ENCODE measurements around the gene INPP5J.
"Not testable (repeated sequence)": the region's sequence is repeated elsewhere in the genome, so short reads cannot be mapped to it uniquely, and the experiment has no call there.

Gene INPP5J

DNA sequence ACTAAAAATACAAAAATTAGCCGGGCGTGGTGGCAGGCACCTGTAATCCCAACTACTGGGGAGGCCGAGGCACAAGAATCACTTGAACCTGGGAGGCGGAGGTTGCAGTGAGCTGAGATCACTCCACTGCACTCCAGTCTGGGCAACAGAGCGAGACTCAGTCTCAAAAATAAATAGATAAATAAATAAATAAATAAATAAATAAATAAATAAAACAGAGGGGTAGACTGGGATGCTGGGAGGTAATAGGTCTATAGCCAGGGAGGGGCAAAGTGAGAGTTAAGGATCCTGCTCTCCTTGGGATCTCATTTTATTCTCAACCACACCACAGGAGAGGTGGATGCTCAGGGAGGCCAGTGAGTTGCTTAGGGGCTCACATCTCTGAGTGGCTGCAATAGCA, 25.2 kb upstream of the INPP5J start:
- Histone ChIP-seq H3K4me3 (ENCODE audit: low read depth in 1 of 2, low read length in 2 of 2) (peak overlapping the region in 1 of 2 donors; percentile 42), H3K4me1 (ENCODE audit: insufficient read depth, low read length) (peaks cover 65% of the 10 kb centered on the region), H3K27ac (ENCODE audit: low read depth, low read length) (peak overlapping the region; percentile 88), H3K36me3 (ENCODE audit: insufficient read depth, low read length) (peaks cover 89% of the 10 kb centered on the region), H3K9ac (ENCODE audit: low read length) (peak overlapping the region; percentile 75)
- H3K9me3 ChIP-seq (ENCODE audit: low read length); H3K27me3 ChIP-seq (ENCODE audit: control insufficient read depth in 1 of 2, insufficient read depth in 2 of 2, low read length in 2 of 2): not testable (repeated sequence)

DNA sequence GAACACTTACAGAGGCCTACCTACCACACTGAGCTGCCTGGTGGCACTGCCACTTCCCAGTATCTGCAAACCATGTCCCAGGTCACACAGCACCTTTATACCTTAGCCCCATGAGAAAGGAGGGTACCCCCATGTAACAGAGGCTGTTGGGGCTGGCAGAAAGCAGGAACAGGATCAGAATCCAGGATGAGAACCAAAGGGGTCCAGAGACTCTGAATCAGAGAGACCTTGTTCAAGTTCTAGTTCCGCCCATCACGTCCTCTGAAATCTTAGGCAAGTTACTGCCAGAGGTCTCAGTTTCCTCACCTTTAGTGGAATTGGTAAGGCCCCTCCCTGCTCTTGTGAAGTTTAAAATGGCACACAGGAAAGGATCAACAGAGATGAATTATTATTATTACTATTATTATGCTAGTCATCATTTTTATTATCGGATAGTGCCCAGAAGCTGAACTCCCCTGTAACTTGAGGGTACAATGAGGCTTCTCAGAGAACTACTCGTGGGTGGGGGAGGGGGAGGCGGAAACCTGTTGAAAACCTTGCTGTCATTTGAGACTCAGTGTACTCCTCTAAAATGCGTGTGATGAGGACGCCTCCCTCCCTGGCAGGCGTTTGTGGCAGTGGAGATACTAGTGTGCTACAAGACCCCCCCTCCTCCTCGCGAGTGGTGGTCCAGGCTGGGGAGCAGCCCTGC, 24.7 kb upstream of the INPP5J start:
- Histone ChIP-seq H3K27me3 (ENCODE audit: control insufficient read depth in 1 of 2, insufficient read depth in 2 of 2, low read length in 2 of 2) (no peaks in the 10 kb centered on the region), H3K9me3 (ENCODE audit: low read length) (no peaks in the 10 kb centered on the region), H3K9ac (ENCODE audit: low read length) (peak overlapping the region; percentile 65), H3K4me3 (ENCODE audit: low read depth in 1 of 2, low read length in 2 of 2) (peak overlapping the region; percentile 8 to 42), H3K36me3 (ENCODE audit: insufficient read depth, low read length) (peaks cover 88% of the 10 kb centered on the region), H3K4me1 (ENCODE audit: insufficient read depth, low read length) (peaks cover 70% of the 10 kb centered on the region), H3K27ac (ENCODE audit: low read depth, low read length) (peak overlapping the region; percentile 88)

- peak overlapping the region; percentile 88 for H3K27ac ChIP-seq (ENCODE audit: low read depth, low read length)
Measured at GRCh38 chr22:31098632-31099110, 24.1 kb upstream of the INPP5J start.

DNA sequence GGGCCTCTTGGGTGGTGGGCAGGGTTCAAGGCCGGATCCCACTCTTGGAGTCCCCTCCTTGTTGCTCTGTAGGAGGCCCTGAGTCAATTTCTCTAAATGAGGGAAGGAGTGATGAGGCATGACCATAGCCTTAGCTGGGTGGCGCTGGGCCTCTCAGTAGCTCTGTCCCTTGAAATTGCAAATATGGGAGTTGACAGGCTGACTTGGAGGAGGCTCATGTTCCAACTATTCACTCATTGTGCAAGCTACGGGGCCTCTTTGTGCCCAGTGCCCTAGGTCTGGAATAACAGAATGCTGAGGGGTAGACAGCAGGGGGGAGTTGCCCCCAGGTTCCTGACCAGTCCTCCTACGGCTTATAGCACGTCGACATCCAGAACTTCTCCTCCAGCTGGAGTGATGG, 23.4 kb upstream of the INPP5J start:
- Histone ChIP-seq H3K36me3 (ENCODE audit: insufficient read depth, low read length) (peaks cover 88% of the 10 kb centered on the region), H3K9me3 (ENCODE audit: low read length) (no peaks in the 10 kb centered on the region), H3K27me3 (ENCODE audit: control insufficient read depth in 1 of 2, insufficient read depth in 2 of 2, low read length in 2 of 2) (no peaks in the 10 kb centered on the region), H3K27ac (ENCODE audit: low read depth, low read length) (peak overlapping the region; percentile 88), H3K4me3 (ENCODE audit: low read depth in 1 of 2, low read length in 2 of 2) (peak overlapping the region in 1 of 2 donors; percentile 38), H3K9ac (ENCODE audit: low read length) (peak overlapping the region; percentile 8), H3K4me1 (ENCODE audit: insufficient read depth, low read length) (peaks cover 83% of the 10 kb centered on the region)

More at GRCh38 chr22:31098632-31099110, 24.1 kb upstream of the INPP5J start:
- peaks cover 75% of the 10 kb centered on the region for H3K4me1 ChIP-seq (ENCODE audit: insufficient read depth, low read length)
- peaks cover 92% of the 10 kb centered on the region for H3K36me3 ChIP-seq (ENCODE audit: insufficient read depth, low read length)
- peak overlapping the region; percentile 65 for H3K9ac ChIP-seq (ENCODE audit: low read length)
- no peaks in the 10 kb centered on the region for H3K27me3 ChIP-seq (ENCODE audit: control insufficient read depth in 1 of 2, insufficient read depth in 2 of 2, low read length in 2 of 2)
- H3K4me3 ChIP-seq (ENCODE audit: low read depth in 1 of 2, low read length in 2 of 2), result peak overlapping the region; percentile 8 to 42
- no peaks in the 10 kb centered on the region for H3K9me3 ChIP-seq (ENCODE audit: low read length)

GRCh38 chr22:31099841-31100761, 22.7 kb upstream of the INPP5J start:
- Histone ChIP-seq H3K9ac (ENCODE audit: low read length) (peak overlapping the region; percentile 8), H3K9me3 (ENCODE audit: low read length) (no peaks in the 10 kb centered on the region), H3K27me3 (ENCODE audit: control insufficient read depth in 1 of 2, insufficient read depth in 2 of 2, low read length in 2 of 2) (no peaks in the 10 kb centered on the region), H3K36me3 (ENCODE audit: insufficient read depth, low read length) (peaks cover 85% of the 10 kb centered on the region), H3K4me3 (ENCODE audit: low read depth in 1 of 2, low read length in 2 of 2) (no peak overlapping the region), H3K27ac (ENCODE audit: low read depth, low read length) (peak overlapping the region; percentile 80), H3K4me1 (ENCODE audit: insufficient read depth, low read length) (peaks cover 80% of the 10 kb centered on the region)

GRCh38 chr22:31100762-31101525, 21.8 kb upstream of the INPP5J start:
- Histone ChIP-seq H3K9me3 (ENCODE audit: low read length) (no peaks in the 10 kb centered on the region), H3K36me3 (ENCODE audit: insufficient read depth, low read length) (peaks cover 84% of the 10 kb centered on the region), H3K4me3 (ENCODE audit: low read depth in 1 of 2, low read length in 2 of 2) (no peak overlapping the region), H3K9ac (ENCODE audit: low read length) (no peak overlapping the region), H3K27ac (ENCODE audit: low read depth, low read length) (peak overlapping the region; percentile 80), H3K4me1 (ENCODE audit: insufficient read depth, low read length) (peaks cover 78% of the 10 kb centered on the region), H3K27me3 (ENCODE audit: control insufficient read depth in 1 of 2, insufficient read depth in 2 of 2, low read length in 2 of 2) (no peaks in the 10 kb centered on the region)

- peak overlapping the region; percentile 85 for H3K27ac ChIP-seq (ENCODE audit: low read depth, low read length)
Measured at GRCh38 chr22:31102441-31103081, 20.2 kb upstream of the INPP5J start.

DNA sequence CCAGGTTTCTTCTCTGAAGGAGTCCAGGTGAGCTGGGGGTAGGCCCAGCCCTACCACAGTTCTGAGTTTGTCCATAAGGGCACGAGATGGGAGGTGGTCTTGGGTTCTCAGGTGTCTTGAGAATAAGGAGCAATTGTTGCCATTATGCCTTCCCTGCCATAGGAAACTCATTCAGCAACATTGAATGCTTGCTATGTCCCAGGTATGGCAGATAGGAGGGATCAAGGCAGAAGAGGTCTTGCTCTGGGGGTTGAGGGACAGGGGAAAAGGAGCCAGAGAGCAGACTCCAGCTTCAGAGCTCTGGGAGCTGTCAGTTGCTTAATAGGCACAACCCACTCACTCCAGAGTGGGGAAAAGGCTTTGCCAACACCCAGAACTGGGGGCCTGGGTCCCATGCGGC, 19.7 kb upstream of the INPP5J start:
- H3K36me3 ChIP-seq (ENCODE audit: insufficient read depth, low read length), result peaks cover 63% of the 10 kb centered on the region
- no peaks in the 10 kb centered on the region for H3K27me3 ChIP-seq (ENCODE audit: control insufficient read depth in 1 of 2, insufficient read depth in 2 of 2, low read length in 2 of 2)
- H3K9ac ChIP-seq (ENCODE audit: low read length), result peak overlapping the region; percentile 91
- H3K27ac ChIP-seq (ENCODE audit: low read depth, low read length), result peak overlapping the region; percentile 85
- H3K4me3 ChIP-seq (ENCODE audit: low read depth in 1 of 2, low read length in 2 of 2), result peak overlapping the region in 1 of 2 donors; percentile 29
- no peaks in the 10 kb centered on the region for H3K9me3 ChIP-seq (ENCODE audit: low read length)
- H3K4me1 ChIP-seq (ENCODE audit: insufficient read depth, low read length), result peaks cover 67% of the 10 kb centered on the region

More at GRCh38 chr22:31102441-31103081, 20.2 kb upstream of the INPP5J start:
- H3K4me3 ChIP-seq (ENCODE audit: low read depth in 1 of 2, low read length in 2 of 2), result peak overlapping the region in 1 of 2 donors; percentile 29
- H3K9me3 ChIP-seq (ENCODE audit: low read length), result no peaks in the 10 kb centered on the region
- H3K4me1 ChIP-seq (ENCODE audit: insufficient read depth, low read length), result peaks cover 70% of the 10 kb centered on the region
- peak overlapping the region; percentile 91 for H3K9ac ChIP-seq (ENCODE audit: low read length)
- no peaks in the 10 kb centered on the region for H3K27me3 ChIP-seq (ENCODE audit: control insufficient read depth in 1 of 2, insufficient read depth in 2 of 2, low read length in 2 of 2)
- H3K36me3 ChIP-seq (ENCODE audit: insufficient read depth, low read length), result peaks cover 69% of the 10 kb centered on the region

GRCh38 chr22:31103899-31104694, 18.7 kb upstream of the INPP5J start:
- Histone ChIP-seq H3K4me1 (ENCODE audit: insufficient read depth, low read length) (peaks cover 61% of the 10 kb centered on the region), H3K9ac (ENCODE audit: low read length) (peak overlapping the region; percentile 91), H3K9me3 (ENCODE audit: low read length) (no peaks in the 10 kb centered on the region), H3K36me3 (ENCODE audit: insufficient read depth, low read length) (peaks cover 56% of the 10 kb centered on the region), H3K27me3 (ENCODE audit: control insufficient read depth in 1 of 2, insufficient read depth in 2 of 2, low read length in 2 of 2) (no peaks in the 10 kb centered on the region), H3K27ac (ENCODE audit: low read depth, low read length) (peak overlapping the region; percentile 85), H3K4me3 (ENCODE audit: low read depth in 1 of 2, low read length in 2 of 2) (peak overlapping the region in 1 of 2 donors; percentile 29)

GRCh38 chr22:31104869-31105268, 17.9 kb upstream of the INPP5J start:
- Histone ChIP-seq H3K36me3 (ENCODE audit: insufficient read depth, low read length) (peaks cover 48% of the 10 kb centered on the region), H3K27me3 (ENCODE audit: control insufficient read depth in 1 of 2, insufficient read depth in 2 of 2, low read length in 2 of 2) (no peaks in the 10 kb centered on the region), H3K4me1 (ENCODE audit: insufficient read depth, low read length) (peaks cover 53% of the 10 kb centered on the region), H3K4me3 (ENCODE audit: low read depth in 1 of 2, low read length in 2 of 2) (peak overlapping the region; percentile 33 to 84), H3K9ac (ENCODE audit: low read length) (peak overlapping the region; percentile 96), H3K9me3 (ENCODE audit: low read length) (no peaks in the 10 kb centered on the region), H3K27ac (ENCODE audit: low read depth, low read length) (peak overlapping the region; percentile 84)
